Activated T-helper 17 cell treated with anti-CD3 and anti-CD28 coated beads, Interleukin-2, amount 50 U/mL, for 72 hours (primary cell): Measurements from ENCODE around the gene HIP1R. TPM values are rescaled to one million over a fixed set of nuclear protein-coding genes. Genes with fewer than 3 reads are reported as not detected.
A peak's percentile ranks its signal among the peaks of the same experiment; 100 is the strongest.
"Not testable (repeated sequence)": the region's sequence is repeated elsewhere in the genome, so short reads cannot be mapped to it uniquely, and the experiment has no call there.

Source experiments
- ATAC-seq: fragments of 150-1000 bp; cut with Tn5 transposase; replicated peaks from 2 replicates; pipeline ENCODE4 v1.10.0; 2021; ENCODE audit warnings: mild to moderate bottlenecking, moderate library complexity
- H3K27ac Mint-ChIP-seq: one replicate; pipeline ENCODE4 v1.8.0; 2022; ENCODE audit warnings: mixed read lengths
- H3K27me3 Mint-ChIP-seq: one replicate; pipeline ENCODE4 v1.8.0; 2022; ENCODE audit warnings: mixed read lengths
- H3K36me3 Mint-ChIP-seq: one replicate; pipeline ENCODE4 v1.8.0; 2022; ENCODE audit warnings: low read depth, mild to moderate bottlenecking, mixed read lengths
- H3K4me1 Mint-ChIP-seq: one replicate; pipeline ENCODE4 v1.8.0; 2022; ENCODE audit warnings: mixed read lengths
- H3K4me3 Mint-ChIP-seq: one replicate; pipeline ENCODE4 v1.8.0; 2022; ENCODE audit warnings: mild to moderate bottlenecking, mixed read lengths
- H3K9me3 Mint-ChIP-seq: one replicate; pipeline ENCODE4 v1.8.0; 2022; ENCODE audit warnings: mixed read lengths
- total RNA-seq, 2 donors: library from RNA; stranded (reverse); gene quantifications; one replicate each; pipeline ENCODE4 v1.2.3, GENCODE V29; 2022

HIP1R gene
- total RNA-seq, result 10 to 100 TPM; 14.7 to 23.3 TPM

- peaks cover 9% of the 10 kb centered on the region for H3K36me3 Mint-ChIP-seq
- H3K27me3 Mint-ChIP-seq, result no peaks in the 10 kb centered on the region
- peak; percentile 77 for ATAC-seq
- peak within 1 kb of the TSS; percentile 91 for H3K4me3 Mint-ChIP-seq
- peaks cover 15% of the 10 kb centered on the region for H3K4me1 Mint-ChIP-seq
- H3K27ac Mint-ChIP-seq, result peak within 1 kb of the TSS; percentile 92
- H3K9me3 Mint-ChIP-seq, result no peaks in the 10 kb centered on the region
These were observed at the start of gene HIP1R for GRCh38 chr12:122834921-122835749. Gene HIP1R, plus strand, starts transcription at chr12:122835457. Its CDS starts 94 bp downstream, at chr12:122835551.

GRCh38 chr12:122785503-122785902, 49.8 kb upstream of the HIP1R start:
- H3K4me3 Mint-ChIP-seq, result no peak overlapping the region
- no peak overlapping the region for H3K27ac Mint-ChIP-seq
- no peak for ATAC-seq
- no peaks in the 10 kb centered on the region for H3K9me3 Mint-ChIP-seq
- no peaks in the 10 kb centered on the region for H3K36me3 Mint-ChIP-seq
- no peaks in the 10 kb centered on the region for H3K4me1 Mint-ChIP-seq
- no peaks in the 10 kb centered on the region for H3K27me3 Mint-ChIP-seq

- Mint-ChIP-seq H3K36me3 (no peaks in the 10 kb centered on the region), H3K4me3 (no peak overlapping the region), H3K9me3 (no peaks in the 10 kb centered on the region), H3K27ac (no peak overlapping the region), H3K27me3 (no peaks in the 10 kb centered on the region), H3K4me1 (no peaks in the 10 kb centered on the region)
- ATAC-seq, result no peak
These were observed 46.9 kb upstream of the HIP1R start for GRCh38 chr12:122788387-122788786.

GRCh38 chr12:122789637-122790036, 45.6 kb upstream of the HIP1R start:
- no peak for ATAC-seq
- H3K27me3 Mint-ChIP-seq, result no peaks in the 10 kb centered on the region
- H3K9me3 Mint-ChIP-seq, result no peaks in the 10 kb centered on the region
- no peak overlapping the region for H3K4me3 Mint-ChIP-seq
- H3K36me3 Mint-ChIP-seq, result no peaks in the 10 kb centered on the region
- H3K27ac Mint-ChIP-seq, result no peak overlapping the region
- H3K4me1 Mint-ChIP-seq, result no peaks in the 10 kb centered on the region

GRCh38 chr12:122790393-122791075, 44.7 kb upstream of the HIP1R start:
- no peaks in the 10 kb centered on the region for H3K36me3 Mint-ChIP-seq
- H3K27me3 Mint-ChIP-seq, result no peaks in the 10 kb centered on the region
- H3K27ac Mint-ChIP-seq, result no peak overlapping the region
- ATAC-seq, result no peak
- no peaks in the 10 kb centered on the region for H3K9me3 Mint-ChIP-seq
- no peak overlapping the region for H3K4me3 Mint-ChIP-seq
- no peaks in the 10 kb centered on the region for H3K4me1 Mint-ChIP-seq

GRCh38 chr12:122793685-122794106, 41.6 kb upstream of the HIP1R start:
- no peak overlapping the region for H3K27ac Mint-ChIP-seq
- H3K27me3 Mint-ChIP-seq, result no peaks in the 10 kb centered on the region
- H3K36me3 Mint-ChIP-seq, result no peaks in the 10 kb centered on the region
- no peak overlapping the region for H3K4me3 Mint-ChIP-seq
- peak; percentile 58 for ATAC-seq
- H3K9me3 Mint-ChIP-seq, result no peaks in the 10 kb centered on the region
- no peaks in the 10 kb centered on the region for H3K4me1 Mint-ChIP-seq

- H3K27ac Mint-ChIP-seq, result no peak overlapping the region
- no peaks in the 10 kb centered on the region for H3K36me3 Mint-ChIP-seq
- no peaks in the 10 kb centered on the region for H3K4me1 Mint-ChIP-seq
- ATAC-seq, result no peak
- no peak overlapping the region for H3K4me3 Mint-ChIP-seq
- no peaks in the 10 kb centered on the region for H3K27me3 Mint-ChIP-seq
- no peaks in the 10 kb centered on the region for H3K9me3 Mint-ChIP-seq
These were observed 39.5 kb upstream of the HIP1R start for GRCh38 chr12:122795807-122796206.

GRCh38 chr12:122799641-122800243, 35.5 kb upstream of the HIP1R start:
- ATAC-seq, result no peak
- no peaks in the 10 kb centered on the region for H3K4me1 Mint-ChIP-seq

GRCh38 chr12:122803937-122804336, 31.3 kb upstream of the HIP1R start:
- Mint-ChIP-seq H3K27ac (no peak overlapping the region), H3K36me3 (no peaks in the 10 kb centered on the region), H3K27me3 (no peaks in the 10 kb centered on the region), H3K4me1 (no peaks in the 10 kb centered on the region), H3K4me3 (no peak overlapping the region), H3K9me3 (no peaks in the 10 kb centered on the region)
- no peak for ATAC-seq

More at GRCh38 chr12:122799641-122800243, 35.5 kb upstream of the HIP1R start:
- H3K36me3 Mint-ChIP-seq, result no peaks in the 10 kb centered on the region
- H3K9me3 Mint-ChIP-seq, result no peaks in the 10 kb centered on the region
- no peak overlapping the region for H3K27ac Mint-ChIP-seq
- no peak overlapping the region for H3K4me3 Mint-ChIP-seq
- no peaks in the 10 kb centered on the region for H3K27me3 Mint-ChIP-seq

- H3K27me3 Mint-ChIP-seq, H3K4me1 Mint-ChIP-seq, ATAC-seq, H3K27ac Mint-ChIP-seq, H3K4me3 Mint-ChIP-seq, H3K9me3 Mint-ChIP-seq, H3K36me3 Mint-ChIP-seq: not testable (repeated sequence)
These were observed 30.3 kb upstream of the HIP1R start for GRCh38 chr12:122804957-122805356.

GRCh38 chr12:122807651-122808050, 27.6 kb upstream of the HIP1R start:
- ATAC-seq, result no peak
- Mint-ChIP-seq H3K36me3 (no peaks in the 10 kb centered on the region), H3K27ac (no peak overlapping the region), H3K27me3 (no peaks in the 10 kb centered on the region), H3K4me3 (no peak overlapping the region), H3K9me3 (no peaks in the 10 kb centered on the region), H3K4me1 (no peaks in the 10 kb centered on the region)

GRCh38 chr12:122811777-122812176, 23.5 kb upstream of the HIP1R start:
- Mint-ChIP-seq H3K27me3 (no peaks in the 10 kb centered on the region), H3K4me3 (no peak overlapping the region), H3K4me1 (no peaks in the 10 kb centered on the region), H3K9me3 (no peaks in the 10 kb centered on the region), H3K36me3 (no peaks in the 10 kb centered on the region), H3K27ac (no peak overlapping the region)
- no peak for ATAC-seq

- Mint-ChIP-seq H3K4me1 (no peaks in the 10 kb centered on the region), H3K36me3 (no peaks in the 10 kb centered on the region), H3K27me3 (no peaks in the 10 kb centered on the region), H3K27ac (no peak overlapping the region), H3K4me3 (no peak overlapping the region), H3K9me3 (no peaks in the 10 kb centered on the region)
- ATAC-seq, result no peak
These were observed 21.9 kb upstream of the HIP1R start for GRCh38 chr12:122813310-122813713.

GRCh38 chr12:122819209-122819785, 16.0 kb upstream of the HIP1R start:
- no peaks in the 10 kb centered on the region for H3K36me3 Mint-ChIP-seq
- H3K9me3 Mint-ChIP-seq, result no peaks in the 10 kb centered on the region
- no peak overlapping the region for H3K4me3 Mint-ChIP-seq
- ATAC-seq, result no peak
- no peaks in the 10 kb centered on the region for H3K27me3 Mint-ChIP-seq
- H3K27ac Mint-ChIP-seq, result no peak overlapping the region
- H3K4me1 Mint-ChIP-seq, result no peaks in the 10 kb centered on the region
